WTC11 (cell line): Measurements from ENCODE around the gene TAF10. TPM values are rescaled to one million over a fixed set of nuclear protein-coding genes. Genes with fewer than 3 reads are reported as not detected.
A peak's percentile ranks its signal among the peaks of the same experiment; 100 is the strongest.

Source experiments
- ATF6 ChIP-seq: sonication (generic); formaldehyde crosslinking; IDR thresholded peaks from 2 replicates; pipeline ENCODE4 v1.8.1; 2023; ENCODE audit warnings: mild to moderate bottlenecking, missing genetic modification reagents
- CREB1 ChIP-seq: sonication (generic); formaldehyde crosslinking; IDR thresholded peaks from 2 replicates; pipeline ENCODE4 v1.8.0; 2023; ENCODE audit warnings: mild to moderate bottlenecking, missing genetic modification reagents
- E2F4 ChIP-seq: sonication (generic); formaldehyde crosslinking; IDR thresholded peaks from 2 replicates; pipeline ENCODE4 v1.8.1; 2022; ENCODE audit warnings: low read depth, mild to moderate bottlenecking, moderate library complexity, missing genetic modification reagents, borderline replicate concordance
- E2F5 ChIP-seq: sonication (generic); formaldehyde crosslinking; IDR thresholded peaks from 2 replicates; pipeline ENCODE4 v1.8.1; 2022; ENCODE audit warnings: mild to moderate bottlenecking, moderate library complexity, missing genetic modification reagents
- ERG ChIP-seq: fragments of 250-450 bp; sonication (Bioruptor Pico); IDR thresholded peaks from 2 replicates; pipeline ENCODE4 v1.8.0; 2021; ENCODE audit warnings: mild to moderate bottlenecking
- ESRRA ChIP-seq: sonication (generic); formaldehyde crosslinking; IDR thresholded peaks from 2 replicates; pipeline ENCODE4 v1.8.1; 2022; ENCODE audit warnings: mild to moderate bottlenecking, missing genetic modification reagents, borderline replicate concordance
- FOXP1 ChIP-seq: sonication (generic); formaldehyde crosslinking; IDR thresholded peaks from 2 replicates; pipeline ENCODE4 v1.8.0; 2022; ENCODE audit warnings: missing genetic modification reagents, mild to moderate bottlenecking, moderate library complexity, borderline replicate concordance
- GTF2I ChIP-seq: fragments of 250-450 bp; sonication (Bioruptor Pico); conservative IDR thresholded peaks from 2 replicates; pipeline ENCODE4 v1.4.0; 2021; ENCODE audit warnings: mild to moderate bottlenecking
- IRF2 ChIP-seq: sonication (generic); formaldehyde crosslinking; IDR thresholded peaks from 2 replicates; pipeline ENCODE4 v1.8.0; 2022; ENCODE audit warnings: low read depth, missing genetic modification reagents, borderline replicate concordance
- MLX ChIP-seq: sonication (generic); formaldehyde crosslinking; IDR thresholded peaks from 2 replicates; pipeline ENCODE4 v1.8.1; 2023; ENCODE audit warnings: mild to moderate bottlenecking, missing genetic modification reagents, moderate library complexity
- NFATC4 ChIP-seq: fragments of 250-450 bp; sonication (Bioruptor Pico); IDR thresholded peaks from 2 replicates; pipeline ENCODE4 v1.9.0; 2021; ENCODE audit warnings: mild to moderate bottlenecking
- NR3C1 ChIP-seq: sonication (generic); formaldehyde crosslinking; conservative IDR thresholded peaks from 2 replicates; pipeline ENCODE4 v1.8.1; 2023; ENCODE audit warnings: low read depth, mild to moderate bottlenecking, missing genetic modification reagents
- PREB ChIP-seq: sonication (generic); formaldehyde crosslinking; IDR thresholded peaks from 2 replicates; pipeline ENCODE4 v1.8.1; 2022; ENCODE audit warnings: mild to moderate bottlenecking, missing genetic modification reagents, moderate library complexity, borderline replicate concordance
- PRRX2 ChIP-seq: fragments of 250-450 bp; sonication (Bioruptor Pico); IDR thresholded peaks from 2 replicates; pipeline ENCODE4 v1.8.0; 2021; ENCODE audit warnings: mild to moderate bottlenecking
- RELA ChIP-seq: sonication (generic); formaldehyde crosslinking; IDR thresholded peaks from 2 replicates; pipeline ENCODE4 v1.8.1; 2022; ENCODE audit warnings: missing genetic modification reagents, mild to moderate bottlenecking, borderline replicate concordance
- SMAD3 ChIP-seq: sonication (generic); formaldehyde crosslinking; IDR thresholded peaks from 2 replicates; pipeline ENCODE4 v1.8.0; 2022; ENCODE audit warnings: missing genetic modification reagents, mild to moderate bottlenecking, borderline replicate concordance
- SOX15 ChIP-seq: fragments of 250-450 bp; sonication (Bioruptor Pico); IDR thresholded peaks from 2 replicates; pipeline ENCODE4 v1.9.0; 2021; ENCODE audit warnings: mild to moderate bottlenecking
- TCF7 ChIP-seq: sonication (generic); formaldehyde crosslinking; IDR thresholded peaks from 2 replicates; pipeline ENCODE4 v1.8.0; 2022; ENCODE audit warnings: mild to moderate bottlenecking, low read depth, missing genetic modification reagents, moderate library complexity
- TEAD1 ChIP-seq: sonication (generic); formaldehyde crosslinking; IDR thresholded peaks from 2 replicates; pipeline ENCODE4 v1.8.0; 2022; ENCODE audit warnings: mild to moderate bottlenecking, missing genetic modification reagents
- TP53 ChIP-seq: sonication (generic); formaldehyde crosslinking; IDR thresholded peaks from 2 replicates; pipeline ENCODE4 v1.8.1; 2023; ENCODE audit warnings: mild to moderate bottlenecking, missing genetic modification reagents
- USF1 ChIP-seq: sonication (generic); formaldehyde crosslinking; IDR thresholded peaks from 2 replicates; pipeline ENCODE4 v1.8.0; 2022; ENCODE audit warnings: mild to moderate bottlenecking, missing genetic modification reagents
- ZNF138 ChIP-seq: sonication (generic); formaldehyde crosslinking; conservative IDR thresholded peaks from 2 replicates; pipeline ENCODE4 v1.8.1; 2022; ENCODE audit warnings: mild to moderate bottlenecking, moderate library complexity, missing genetic modification reagents
- ZNF232 ChIP-seq: sonication (generic); formaldehyde crosslinking; IDR thresholded peaks from 2 replicates; pipeline ENCODE4 v1.8.0; 2022; ENCODE audit warnings: mild to moderate bottlenecking, missing genetic modification reagents
- ZNF532 ChIP-seq: fragments of 250-450 bp; sonication (Bioruptor Pico); IDR thresholded peaks from 2 replicates; pipeline ENCODE4 v1.9.0; 2021; ENCODE audit warnings: mild to moderate bottlenecking, borderline replicate concordance
- total RNA-seq: library from RNA; stranded (reverse); gene quantifications from 3 replicates; pipeline ENCODE4 v1.2.3, GENCODE V29; 2021

TAF10 gene
- total RNA-seq, 1 experiment from 2014 or later: 165 TPM

- TF ChIP-seq E2F4 (CRISPR knock-in tag): 0 out of 2 replicates have a peak, but pooled peaks have one; percentile 82
- TF ChIP-seq ESRRA: peak; percentile 97; the same call in 1 of the 2 replicates
- no peak for TF ChIP-seq GTF2I (CRISPR knock-in tag)
- TF ChIP-seq E2F5: peak; percentile 74
- peak; percentile 67; the same call in 1 of the 2 replicates for TF ChIP-seq ZNF138 (CRISPR knock-in tag)
- TF ChIP-seq MLX (CRISPR knock-in tag): peak; percentile 88; the same call in 1 of the 2 replicates
- TF ChIP-seq TP53 (CRISPR knock-in tag): 0 out of 2 replicates have a peak, but pooled peaks have one; percentile 94
- TF ChIP-seq TEAD1: peak; percentile 95
- TF ChIP-seq USF1 (CRISPR knock-in tag): peak; percentile 78
- no peak for TF ChIP-seq SMAD3 (CRISPR knock-in tag)
- TF ChIP-seq ERG: no peak
- TF ChIP-seq PREB (CRISPR knock-in tag): peak; percentile 70; the same call in 1 of the 2 replicates
- TF ChIP-seq RELA (CRISPR knock-in tag): no peak; the same call in 1 of the 2 replicates
- TF ChIP-seq ZNF232 (CRISPR knock-in tag): peak; percentile 69; the same call in 1 of the 2 replicates
- peak; percentile 88 for TF ChIP-seq CREB1
- TF ChIP-seq NR3C1 (CRISPR knock-in tag): no peak
- 0 out of 2 replicates have a peak, but pooled peaks have one; percentile 43 for TF ChIP-seq ZNF532 (CRISPR knock-in tag)
- TF ChIP-seq IRF2 (CRISPR knock-in tag): peak; percentile 45; the same call in 1 of the 2 replicates
- TF ChIP-seq FOXP1 (CRISPR knock-in tag): peak; percentile 98
- peak; percentile 75; the same call in 1 of the 2 replicates for TF ChIP-seq TCF7 (CRISPR knock-in tag)
- TF ChIP-seq ATF6 (CRISPR knock-in tag): no peak
- no peak for TF ChIP-seq NFATC4 (CRISPR knock-in tag)
- TF ChIP-seq SOX15 (CRISPR knock-in tag): no peak
- TF ChIP-seq PRRX2 (CRISPR knock-in tag): no peak
Measured at GRCh38 chr11:6629892-6630631, 18.0 kb upstream of the TAF10 start (continued).
